GM12878 (cell line): ENCODE results near the gene ATOSA. TPM values are rescaled to one million over a fixed set of nuclear protein-coding genes. Genes with fewer than 3 reads are reported as not detected.

Experiments used
- ATF7 ChIP-seq: fragments of 450-650 bp; IDR thresholded peaks from 2 replicates; pipeline ENCODE4 v1.6.1; 2016; ENCODE audit warnings: low read depth, mild to moderate bottlenecking
- CHD4 ChIP-seq: fragments of 200-600 bp; sonication (generic); IDR thresholded peaks from 2 replicates; pipeline ENCODE4 v1.6.1; 2016; ENCODE audit warnings: mild to moderate bottlenecking
- CTCF ChIP-seq, 3 experiments: IDR thresholded peaks in 2 of 3; conservative IDR thresholded peaks in 1 of 3; 2 replicates each; pipeline ENCODE4 v1.5.1; 2011; ENCODE audit warnings: low read depth in 3 of 3, low read length in 3 of 3, mild to moderate bottlenecking in 3 of 3, control low read depth in 2 of 3, moderate library complexity in 2 of 3, inconsistent platforms in 1 of 3, mixed read lengths in 1 of 3; ENCODE audit not compliant: control insufficient read depth in 2 of 3, insufficient read depth in 1 of 3; ENCODE audit errors: extremely low read depth in 1 of 3
- ESRRA ChIP-seq: IDR thresholded peaks from 2 replicates; pipeline ENCODE4 v1.6.1; 2012; ENCODE audit warnings: mild to moderate bottlenecking, low read length, improper control_type of control experiment
- FOS ChIP-seq: IDR thresholded peaks from 3 replicates; pipeline ENCODE4 v1.6.1; 2011; ENCODE audit warnings: borderline replicate concordance; ENCODE audit not compliant: insufficient read length; ENCODE audit errors: extremely low read depth
- GABPA ChIP-seq: IDR thresholded peaks from 2 replicates; pipeline ENCODE4 v1.6.1; 2014; ENCODE audit warnings: antibody characterized with exemption, low read depth, mild to moderate bottlenecking, inconsistent platforms
- HDAC2 ChIP-seq: fragments of 200-600 bp; sonication (generic); IDR thresholded peaks from 2 replicates; pipeline ENCODE4 v1.6.1; 2017
- LARP7 ChIP-seq: fragments of 450-650 bp; IDR thresholded peaks from 2 replicates; pipeline ENCODE4 v1.6.1; 2017; ENCODE audit warnings: mild to moderate bottlenecking
- MTA2 ChIP-seq: fragments of 450-650 bp; IDR thresholded peaks from 2 replicates; pipeline ENCODE4 v1.6.1; 2016; ENCODE audit warnings: low read depth, mild to moderate bottlenecking, moderate library complexity
- MXI1 ChIP-seq: fragments of 150-350 bp; IDR thresholded peaks from 2 replicates; pipeline ENCODE4 v1.6.1; 2011; ENCODE audit warnings: low read depth, mild to moderate bottlenecking, inconsistent platforms, low read length, improper control_type of control experiment
- POLR2AphosphoS2 ChIP-seq: IDR thresholded peaks from 2 replicates; pipeline ENCODE4 v1.6.1; 2011; ENCODE audit warnings: low read depth, mild to moderate bottlenecking, low read length, improper control_type of control experiment, moderate library complexity
- POLR2AphosphoS5 ChIP-seq: IDR thresholded peaks from 2 replicates; pipeline ENCODE4 v1.6.1; 2011; ENCODE audit warnings: mild to moderate bottlenecking, low read length, inconsistent platforms
- RBBP5 ChIP-seq: fragments of 200-600 bp; sonication (generic); conservative IDR thresholded peaks from 2 replicates; pipeline ENCODE4 v1.6.1; 2016
- RELB ChIP-seq: fragments of 450-650 bp; IDR thresholded peaks from 2 replicates; pipeline ENCODE4 v1.6.1; 2017; ENCODE audit warnings: low read depth, mild to moderate bottlenecking, moderate library complexity
- SMAD1 ChIP-seq: fragments of 450-650 bp; IDR thresholded peaks from 2 replicates; pipeline ENCODE4 v1.6.1; 2018; ENCODE audit warnings: mild to moderate bottlenecking, low read depth; ENCODE audit not compliant: partially characterized antibody
- SMAD5 ChIP-seq: IDR thresholded peaks from 2 replicates; pipeline ENCODE4 v1.6.1; 2016; ENCODE audit warnings: antibody characterized with exemption, low read depth
- STAT1 ChIP-seq: fragments of 450-650 bp; conservative IDR thresholded peaks from 2 replicates; pipeline ENCODE4 v1.6.1; 2014; ENCODE audit warnings: antibody characterized with exemption, mild to moderate bottlenecking
- TAF1 ChIP-seq: IDR thresholded peaks from 2 replicates; pipeline ENCODE4 v1.6.1; 2011; ENCODE audit warnings: mild to moderate bottlenecking, low read depth, low read length, borderline replicate concordance
- TBL1XR1 ChIP-seq: IDR thresholded peaks from 2 replicates; pipeline ENCODE4 v1.6.1; 2012; ENCODE audit warnings: low read depth, low read length, improper control_type of control experiment
- TCF3 ChIP-seq: IDR thresholded peaks from 2 replicates; pipeline ENCODE4 v1.6.1; 2012; ENCODE audit warnings: low read depth, mild to moderate bottlenecking, low read length, borderline replicate concordance; ENCODE audit not compliant: insufficient read depth
- ZNF24 ChIP-seq: fragments of 450-650 bp; IDR thresholded peaks from 2 replicates; pipeline ENCODE4 v1.6.1; 2017; ENCODE audit warnings: antibody characterized with exemption, mild to moderate bottlenecking
- ZSCAN29 ChIP-seq: fragments of 450-650 bp; IDR thresholded peaks from 2 replicates; pipeline ENCODE4 v1.6.1; 2017; ENCODE audit warnings: mild to moderate bottlenecking, moderate library complexity
- polyA plus RNA-seq, 11 experiments: library from polyadenylated mRNA; depleted of rRNA in 4 of 11; unstranded in 6 of 11; stranded (reverse) in 5 of 11; fragments of >200 nt; fragmentation: Nextera tagmentation in 4 of 11; fragmentation: Illumina TruSeq in 1 of 11; extraction: Ambion mirVana in 4 of 11; extraction: Trizol in 1 of 11; gene quantifications; 1 replicate in 1 of 11; 2 replicates in 10 of 11; pipeline versions ENCODE4 v1.2.1 to v1.2.3, GENCODE V29; 2011 to 2016; ENCODE audit warnings: inconsistent platforms in 2 of 11, missing spikeins in 2 of 11, low read depth in 1 of 11
- total RNA-seq, 4 experiments: library from RNA; depleted of rRNA in 3 of 4; stranded (reverse); fragments of >200 nt in 3 of 4; fragmentation: Illumina TruSeq in 1 of 4; extraction: Trizol in 1 of 4; gene quantifications; 2 replicates each; pipeline versions ENCODE4 v1.2.1 to v1.2.3, GENCODE V29; 2013 to 2021
- TF ChIP-seq, protein P1 (sequence below): IDR thresholded peaks from 2 replicates; pipeline ENCODE4 v1.6.1; 2012; ENCODE audit warnings: low read depth, low read length, improper control_type of control experiment
- TF ChIP-seq, protein P2 (sequence below): fragments of 450-650 bp; IDR thresholded peaks from 2 replicates; pipeline ENCODE4 v1.6.1; 2017; ENCODE audit warnings: antibody characterized with exemption, mild to moderate bottlenecking, moderate library complexity

ATOSA gene
- total and polyA plus RNA-seq, 10 of the 15 experiments (the other 5 are each of a cell fraction or from before 2014, with no cell fraction given) = 6.8 to 24.3 (median 14.6) TPM

DNA sequence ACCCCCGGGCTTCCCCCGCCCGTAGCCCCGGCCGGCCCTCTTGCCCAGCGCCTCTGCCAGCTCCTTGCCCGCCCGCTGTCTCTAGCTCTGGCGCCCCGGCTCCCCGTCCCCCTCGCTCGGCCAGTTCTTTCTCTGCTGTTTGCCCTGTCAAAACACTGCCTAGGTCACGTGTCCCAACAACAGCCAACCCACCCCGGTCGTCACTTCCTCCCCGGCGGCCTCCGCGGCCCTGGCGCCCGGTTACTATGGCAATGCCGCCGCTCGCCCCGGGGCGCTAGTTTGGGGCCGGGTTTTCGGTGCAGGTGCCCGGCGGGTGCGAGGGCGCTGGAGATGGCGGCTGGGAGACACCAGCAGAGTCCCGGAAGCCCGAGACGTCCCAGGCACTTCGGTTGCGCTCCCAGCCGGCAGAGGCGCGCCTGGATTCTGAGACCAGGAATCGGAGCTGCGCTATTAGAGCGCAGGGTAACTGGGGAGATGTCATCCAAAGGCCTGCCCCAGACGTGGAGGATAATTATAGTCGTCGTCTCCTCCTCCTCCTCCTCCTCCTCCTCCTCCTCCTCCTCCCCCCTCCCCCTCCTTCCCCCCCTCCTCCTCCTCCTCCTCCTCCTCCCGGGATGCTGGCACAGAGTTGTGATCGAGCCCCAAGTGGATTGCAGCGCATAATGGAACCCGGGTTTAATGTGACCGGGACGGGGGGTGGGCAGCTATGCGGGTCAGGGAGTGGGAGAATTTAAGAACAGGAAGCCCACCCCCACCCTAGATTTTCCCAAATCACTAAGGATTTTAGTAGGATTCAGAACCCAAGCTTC is at the start of gene ATOSA (continued):
- TF ChIP-seq RELB = no peak
- TF ChIP-seq TAF1 = peak; percentile 63; the same call in 1 of the 2 replicates
- no peak for TF ChIP-seq ZNF24
- no peak for TF ChIP-seq CHD4
- TF ChIP-seq, protein P1, sequence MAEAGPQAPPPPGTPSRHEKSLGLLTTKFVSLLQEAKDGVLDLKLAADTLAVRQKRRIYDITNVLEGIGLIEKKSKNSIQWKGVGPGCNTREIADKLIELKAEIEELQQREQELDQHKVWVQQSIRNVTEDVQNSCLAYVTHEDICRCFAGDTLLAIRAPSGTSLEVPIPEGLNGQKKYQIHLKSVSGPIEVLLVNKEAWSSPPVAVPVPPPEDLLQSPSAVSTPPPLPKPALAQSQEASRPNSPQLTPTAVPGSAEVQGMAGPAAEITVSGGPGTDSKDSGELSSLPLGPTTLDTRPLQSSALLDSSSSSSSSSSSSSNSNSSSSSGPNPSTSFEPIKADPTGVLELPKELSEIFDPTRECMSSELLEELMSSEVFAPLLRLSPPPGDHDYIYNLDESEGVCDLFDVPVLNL = no peak
- TF ChIP-seq ESRRA = no peak
- peak; percentile 89 for TF ChIP-seq MXI1
- no peak for TF ChIP-seq HDAC2
- no peak for TF ChIP-seq TCF3
- no peak for TF ChIP-seq FOS
- TF ChIP-seq POLR2AphosphoS2 = peak; percentile 67; the same call in 1 of the 2 replicates
- TF ChIP-seq SMAD5 = no peak
- TF ChIP-seq, protein P2, sequence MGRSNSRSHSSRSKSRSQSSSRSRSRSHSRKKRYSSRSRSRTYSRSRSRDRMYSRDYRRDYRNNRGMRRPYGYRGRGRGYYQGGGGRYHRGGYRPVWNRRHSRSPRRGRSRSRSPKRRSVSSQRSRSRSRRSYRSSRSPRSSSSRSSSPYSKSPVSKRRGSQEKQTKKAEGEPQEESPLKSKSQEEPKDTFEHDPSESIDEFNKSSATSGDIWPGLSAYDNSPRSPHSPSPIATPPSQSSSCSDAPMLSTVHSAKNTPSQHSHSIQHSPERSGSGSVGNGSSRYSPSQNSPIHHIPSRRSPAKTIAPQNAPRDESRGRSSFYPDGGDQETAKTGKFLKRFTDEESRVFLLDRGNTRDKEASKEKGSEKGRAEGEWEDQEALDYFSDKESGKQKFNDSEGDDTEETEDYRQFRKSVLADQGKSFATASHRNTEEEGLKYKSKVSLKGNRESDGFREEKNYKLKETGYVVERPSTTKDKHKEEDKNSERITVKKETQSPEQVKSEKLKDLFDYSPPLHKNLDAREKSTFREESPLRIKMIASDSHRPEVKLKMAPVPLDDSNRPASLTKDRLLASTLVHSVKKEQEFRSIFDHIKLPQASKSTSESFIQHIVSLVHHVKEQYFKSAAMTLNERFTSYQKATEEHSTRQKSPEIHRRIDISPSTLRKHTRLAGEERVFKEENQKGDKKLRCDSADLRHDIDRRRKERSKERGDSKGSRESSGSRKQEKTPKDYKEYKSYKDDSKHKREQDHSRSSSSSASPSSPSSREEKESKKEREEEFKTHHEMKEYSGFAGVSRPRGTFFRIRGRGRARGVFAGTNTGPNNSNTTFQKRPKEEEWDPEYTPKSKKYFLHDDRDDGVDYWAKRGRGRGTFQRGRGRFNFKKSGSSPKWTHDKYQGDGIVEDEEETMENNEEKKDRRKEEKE = no peak
- no peak for TF ChIP-seq ZSCAN29
- peak; percentile 49 for TF ChIP-seq LARP7
- TF ChIP-seq RBBP5 = no peak
- no peak for TF ChIP-seq POLR2AphosphoS5
- no peak for TF ChIP-seq ATF7
- no peak for TF ChIP-seq TBL1XR1
- TF ChIP-seq CTCF (IDR thresholded peaks at IDR 0.05 in 2 of 3, conservative IDR thresholded peaks at IDR 0.05 in 1 of 3; ENCODE audit: control insufficient read depth in 2 of 3, extremely low read depth in 1 of 3, insufficient read depth in 1 of 3, low read depth in 3 of 3, low read length in 3 of 3) = no peak
- TF ChIP-seq GABPA = peak; percentile 76
- no peak for TF ChIP-seq SMAD1
- no peak for TF ChIP-seq STAT1
- no peak for TF ChIP-seq MTA2
